GM21786 (cell line): ENCODE measurements around the gene MYG1.
"Not testable (repeated sequence)": the region's sequence is repeated elsewhere in the genome, so short reads cannot be mapped to it uniquely, and the experiment has no call there.

Source experiments
- ATAC-seq: cut with Tn5 transposase; IDR thresholded peaks from one replicate; pipeline ENCODE4 v1.9.1; 2021; ENCODE audit not compliant: unreplicated experiment

The MYG1 gene

GRCh38 chr12:53325511-53326061, 26.1 kb downstream of the MYG1 start:
- ATAC-seq = no peak

DNA sequence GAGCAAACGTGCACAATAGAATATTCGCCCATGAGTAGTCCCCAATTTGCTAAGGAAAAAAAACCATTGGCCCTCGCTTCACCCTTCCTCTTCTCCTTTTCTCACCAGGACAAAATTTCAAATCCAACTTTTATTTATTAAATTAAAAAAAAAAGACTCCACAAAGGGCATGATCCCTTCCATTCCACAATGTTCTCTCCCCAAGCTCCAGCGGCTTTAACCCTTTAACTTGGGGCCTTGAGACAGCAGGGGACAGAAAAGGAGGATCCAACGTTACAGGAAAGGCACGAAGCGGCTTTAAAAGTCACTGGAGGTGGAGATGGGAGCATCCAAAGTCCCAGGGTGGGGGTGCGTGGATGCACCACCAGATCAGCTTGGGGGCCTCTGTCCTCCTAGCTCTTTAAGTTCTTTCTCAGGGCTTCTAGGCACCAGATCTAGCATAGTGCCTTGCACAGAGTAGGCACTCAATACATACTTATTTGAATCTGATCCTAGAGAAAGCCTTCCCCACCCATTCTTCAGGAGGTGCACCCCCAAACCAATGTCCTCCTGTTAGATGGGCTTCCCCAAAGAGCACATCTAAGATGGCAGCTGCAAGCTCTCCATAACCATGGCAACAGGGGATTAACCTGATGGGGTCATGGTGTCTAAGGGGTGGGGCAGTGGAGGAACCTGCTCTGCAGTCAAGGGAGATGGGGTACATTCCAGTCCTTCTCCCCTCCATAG, 27.1 kb downstream of the MYG1 start:
- ATAC-seq = no peak

- no peak for ATAC-seq
These were observed 28.0 kb downstream of the MYG1 start for GRCh38 chr12:53327435-53328042.

DNA sequence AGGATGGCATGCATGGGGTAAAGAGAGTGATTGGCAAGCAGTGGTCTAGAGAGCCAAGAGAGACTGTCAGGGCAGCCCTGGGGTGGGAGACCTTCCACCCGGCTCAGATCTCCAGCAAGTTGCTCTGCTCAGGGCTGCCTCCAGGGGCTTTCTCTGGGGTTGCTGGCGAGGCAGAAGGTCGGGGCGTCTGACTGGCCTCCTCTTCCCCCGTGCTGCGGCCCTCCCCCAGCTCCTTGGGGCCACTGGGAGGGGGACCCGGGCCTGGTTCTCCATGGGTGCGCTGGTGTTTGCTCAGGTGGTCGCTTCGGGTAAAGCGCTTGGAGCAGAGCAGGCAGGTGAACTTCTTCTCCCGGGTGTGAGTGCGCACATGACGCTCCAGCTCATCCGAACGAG, 28.5 kb downstream of the MYG1 start:
- ATAC-seq = no peak

- no peak for ATAC-seq
These were observed 31.2 kb downstream of the MYG1 start for GRCh38 chr12:53330671-53331070.

DNA sequence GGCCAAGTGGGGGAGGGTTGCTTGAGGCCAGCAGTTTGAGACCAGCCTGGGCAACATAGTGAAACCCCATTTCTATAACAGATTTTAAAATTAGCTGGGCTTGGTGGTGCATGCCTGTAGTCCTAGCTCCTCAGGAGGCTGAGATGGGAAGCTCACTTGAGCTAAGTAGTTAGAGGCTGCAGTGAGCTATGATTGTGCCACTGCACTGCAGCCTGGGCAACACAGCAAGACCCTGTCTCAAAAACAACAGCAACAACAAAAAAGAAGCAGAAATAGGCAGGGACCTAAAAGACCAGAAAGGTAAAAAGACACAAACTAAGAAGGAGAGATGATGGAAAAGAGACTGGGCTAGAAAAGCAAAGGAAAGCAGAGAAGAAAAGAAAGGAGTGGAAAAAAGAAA, 32.8 kb downstream of the MYG1 start:
- not testable (repeated sequence) for ATAC-seq

DNA sequence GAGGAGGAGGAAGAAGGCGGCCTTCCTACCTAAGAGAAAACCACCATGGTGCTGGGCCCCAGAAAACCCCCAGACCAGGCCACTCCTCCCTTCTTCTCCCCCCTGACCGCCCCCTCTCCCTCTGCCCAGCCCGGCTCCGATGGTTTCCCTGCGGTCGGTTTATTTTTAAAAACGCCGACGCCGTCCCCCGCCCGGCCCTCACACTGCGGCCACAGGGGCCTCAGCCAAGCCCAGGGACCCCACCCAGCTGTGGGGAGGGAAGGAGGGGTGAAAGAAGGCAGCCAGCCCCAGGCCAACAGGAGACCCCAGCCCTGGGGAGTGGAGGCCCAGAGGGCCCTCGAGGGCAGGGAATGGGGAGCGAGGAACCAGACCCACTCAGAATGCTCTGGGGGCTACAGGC, 33.2 kb downstream of the MYG1 start:
- no peak for ATAC-seq

- no peak for ATAC-seq
These were observed 33.8 kb downstream of the MYG1 start for GRCh38 chr12:53333289-53333688.

- no peak for ATAC-seq
These were observed 34.4 kb downstream of the MYG1 start for GRCh38 chr12:53333845-53334244.

DNA sequence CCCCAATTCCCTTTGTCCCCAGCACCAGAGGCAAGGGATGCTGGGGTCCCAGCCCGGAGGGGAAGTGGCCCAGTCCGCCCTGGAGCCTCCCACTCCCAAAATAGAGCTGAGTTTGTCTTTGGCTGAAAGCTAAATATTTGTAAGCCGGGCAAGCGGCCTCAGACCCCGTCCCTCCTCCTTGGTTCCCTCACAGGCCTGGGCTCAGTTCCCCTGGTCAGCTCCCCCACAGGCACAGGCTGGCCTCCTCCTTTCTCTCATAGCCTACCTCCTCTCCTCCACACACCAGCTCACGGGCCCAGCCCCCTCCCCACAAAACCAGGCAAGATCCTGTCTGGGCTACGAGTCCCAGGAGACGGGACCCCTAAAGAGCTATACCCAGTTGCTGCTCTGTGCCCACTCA, 35.3 kb downstream of the MYG1 start:
- no peak for ATAC-seq

GRCh38 chr12:53336181-53336681, 36.7 kb downstream of the MYG1 start, which contains the start of gene SP7:
Gene SP7, minus strand, starts transcription at chr12:53336354. Its CDS starts 708 bp downstream, at chr12:53335646.
- no peak for ATAC-seq

DNA sequence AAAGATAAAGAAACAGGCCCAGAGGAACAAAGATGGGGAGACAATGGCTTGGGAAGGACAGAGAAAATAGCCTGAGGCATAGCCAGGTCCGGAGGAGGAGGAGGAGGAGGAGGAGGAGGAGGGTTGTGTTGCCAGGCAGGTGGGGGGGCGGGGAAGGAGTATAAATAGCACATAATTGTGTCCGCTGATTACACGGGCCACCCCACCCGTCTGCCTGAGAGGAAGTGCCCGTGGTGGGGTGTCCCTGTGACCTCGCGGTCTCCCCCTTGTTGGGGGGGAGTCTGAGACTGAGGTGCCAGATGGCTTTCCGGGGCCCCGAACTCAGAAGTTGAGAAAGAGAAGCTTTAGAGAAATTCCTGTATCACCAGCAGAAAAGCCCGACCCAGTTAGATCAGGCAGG, 38.5 kb downstream of the MYG1 start:
- ATAC-seq = no peak

DNA sequence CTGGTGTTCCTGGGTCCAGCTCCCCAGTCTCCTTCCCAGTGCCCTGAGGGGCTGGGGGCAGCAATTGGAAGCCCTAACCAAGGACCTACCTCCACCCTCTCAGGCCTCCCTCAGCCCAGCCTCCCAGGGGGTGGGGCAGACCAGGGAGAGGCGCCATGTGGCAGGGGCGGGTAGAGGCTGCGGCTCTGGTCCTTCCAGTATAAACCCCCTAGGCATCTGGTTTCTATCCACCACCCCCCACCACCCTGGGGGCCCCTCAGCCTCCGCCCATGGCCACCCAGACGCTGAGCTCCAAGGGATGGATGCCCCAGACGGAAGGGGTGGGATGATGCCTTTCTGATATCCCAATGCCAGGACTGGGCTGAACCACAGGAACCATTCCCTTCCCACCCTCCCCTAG, 39.4 kb downstream of the MYG1 start:
- no peak for ATAC-seq

- ATAC-seq = no peak
These were observed 40.9 kb downstream of the MYG1 start for GRCh38 chr12:53340398-53340797.

DNA sequence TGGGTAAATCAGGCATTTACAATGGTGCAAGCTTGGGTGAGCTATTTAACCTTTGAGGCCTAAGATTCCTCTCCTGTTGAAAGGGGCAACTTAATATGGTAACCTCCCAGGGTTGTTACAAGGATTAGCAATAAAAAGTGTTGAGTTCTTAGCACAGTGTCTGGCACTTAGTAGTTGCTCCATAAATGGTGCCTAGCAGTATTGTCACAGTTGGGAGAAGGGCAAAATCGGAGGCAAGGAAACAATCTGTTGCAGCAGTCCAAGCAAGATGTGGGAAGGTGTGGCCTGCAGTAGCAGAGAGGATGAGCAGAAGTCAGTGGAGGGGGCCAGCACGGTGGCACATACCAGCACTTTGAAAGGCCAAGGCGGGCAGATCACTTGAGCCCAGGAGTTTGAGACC, 44.0 kb downstream of the MYG1 start:
- no peak for ATAC-seq

GRCh38 chr12:53343969-53344368, 44.5 kb downstream of the MYG1 start:
- no peak for ATAC-seq

GRCh38 chr12:53344487-53344823, 45.0 kb downstream of the MYG1 start:
- ATAC-seq = no peak

DNA sequence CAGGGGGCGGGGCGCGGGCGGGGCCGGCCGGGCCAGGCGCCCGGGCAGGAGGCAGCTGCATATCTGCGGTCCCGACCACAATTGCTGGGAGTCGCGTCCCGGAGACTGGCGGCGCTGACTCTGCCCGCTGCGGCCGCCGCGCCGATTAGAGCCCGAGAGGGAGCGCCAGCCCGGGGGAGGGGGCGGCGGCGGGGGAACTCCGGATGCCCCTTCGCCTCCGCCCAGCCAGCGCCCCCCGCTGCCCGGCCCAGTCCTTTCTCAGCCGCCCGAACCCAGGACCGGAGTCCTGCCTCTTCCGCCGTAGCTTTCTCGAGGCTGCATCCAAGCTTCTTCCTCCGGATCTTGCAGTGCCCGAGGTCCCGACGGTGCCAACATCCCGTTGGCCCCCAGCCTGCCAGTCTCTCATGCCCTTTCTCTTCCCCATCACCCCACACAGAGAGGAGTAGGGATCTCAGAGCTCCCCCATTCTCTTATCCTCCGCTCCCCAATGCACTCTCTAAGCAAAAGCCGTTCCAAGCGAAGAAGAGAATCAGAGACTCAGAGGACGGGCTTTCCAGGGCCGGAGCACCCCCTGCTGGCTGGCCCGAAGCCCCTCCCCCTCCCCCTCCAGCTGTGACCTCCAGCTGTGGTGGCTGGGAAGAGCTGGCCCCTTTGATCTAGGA, 45.5 kb downstream of the MYG1 start:
- peak; percentile 77 for ATAC-seq

DNA sequence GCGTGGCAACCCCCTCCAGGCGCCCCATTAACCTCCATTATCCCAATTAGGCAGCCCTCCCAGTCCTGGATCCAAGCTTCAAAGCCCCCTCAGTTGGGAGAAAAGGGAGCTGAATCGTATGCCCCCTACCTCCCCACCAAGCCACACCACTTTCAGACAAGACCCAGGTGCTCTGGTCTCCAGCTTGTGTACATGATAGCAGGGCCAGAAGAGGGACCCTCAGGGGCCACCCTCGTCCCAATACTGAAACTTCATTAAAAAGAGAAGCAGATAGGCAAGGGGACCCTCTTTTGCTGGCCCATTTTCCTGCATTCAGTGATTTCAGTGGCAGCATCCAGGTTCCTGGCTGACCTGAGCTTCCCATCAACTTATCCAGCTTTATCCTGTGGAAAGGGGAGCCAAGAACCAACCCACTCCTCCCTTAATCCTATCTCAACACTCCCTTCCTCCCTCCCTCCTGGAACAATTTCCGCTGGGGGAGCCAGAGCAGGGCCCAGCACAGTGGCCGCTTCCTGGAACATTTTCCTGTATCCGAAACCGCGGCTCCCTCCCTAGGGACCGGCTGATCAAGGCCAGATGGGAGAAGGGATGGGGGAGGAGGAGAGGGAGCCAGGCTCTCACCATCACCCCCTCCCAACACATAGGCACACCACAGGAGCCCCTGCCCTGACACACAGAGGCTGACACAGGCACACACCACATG, 46.1 kb downstream of the MYG1 start:
- ATAC-seq = no peak

GRCh38 chr12:53346491-53346890, 47.0 kb downstream of the MYG1 start:
- ATAC-seq = no peak

GRCh38 chr12:53347905-53348304, 48.4 kb downstream of the MYG1 start:
- no peak for ATAC-seq
